ENCODE results near the gene PRRC2B.

Gene PRRC2B

GRCh38 chr9:131494296-131494870, 100.5 kb downstream of the PRRC2B start:
- no peak overlapping the region for H3K4me3 ChIP-seq
- no peak for TF ChIP-seq CTCF (IDR thresholded peaks at IDR 0.05)
- no peak overlapping the region for H3K27ac ChIP-seq
- DNase-seq (ENCODE audit: low spot score): no peak

- TF ChIP-seq CTCF (IDR thresholded peaks at IDR 0.05): no peak
- Histone ChIP-seq H3K27ac (no peak overlapping the region), H3K4me3 (no peak overlapping the region)
- DNase-seq (ENCODE audit: low spot score): no peak
Measured at GRCh38 chr9:131495785-131496184, 101.9 kb downstream of the PRRC2B start.

- no peak for TF ChIP-seq CTCF (IDR thresholded peaks at IDR 0.05)
- no peak overlapping the region for H3K27ac ChIP-seq
- DNase-seq (ENCODE audit: low spot score): no peak
- no peak overlapping the region for H3K4me3 ChIP-seq
Measured at GRCh38 chr9:131496844-131497405, 103.0 kb downstream of the PRRC2B start.

- TF ChIP-seq CTCF (IDR thresholded peaks at IDR 0.05): no peak
- Histone ChIP-seq H3K4me3 (no peak overlapping the region), H3K27ac (no peak overlapping the region)
- no peak for DNase-seq (ENCODE audit: low spot score)
Measured at GRCh38 chr9:131499254-131499767, 105.4 kb downstream of the PRRC2B start.

GRCh38 chr9:131500377-131500776, 106.5 kb downstream of the PRRC2B start:
- DNase-seq (ENCODE audit: low spot score): no peak
- Histone ChIP-seq H3K4me3 (no peak overlapping the region), H3K27ac (no peak overlapping the region)
- TF ChIP-seq CTCF (IDR thresholded peaks at IDR 0.05): no peak

GRCh38 chr9:131500939-131501541, 107.2 kb downstream of the PRRC2B start:
- no peak for TF ChIP-seq CTCF (IDR thresholded peaks at IDR 0.05)

More at GRCh38 chr9:131500939-131501541, 107.2 kb downstream of the PRRC2B start:
- H3K4me3 ChIP-seq: no peak overlapping the region
- DNase-seq (ENCODE audit: low spot score): no peak
- no peak overlapping the region for H3K27ac ChIP-seq
